Activated T-helper 9 cell treated with anti-CD3 and anti-CD28 coated beads, Interleukin-2, amount 50 U/mL, for 16 hours (primary cell): ENCODE results near the gene SPINT2.

Source experiments
- DNase-seq: peaks from one replicate; pipeline ENCODE4 v3.0.0-alpha.2; 2020; ENCODE audit warnings: low read depth

SPINT2 gene

DNA sequence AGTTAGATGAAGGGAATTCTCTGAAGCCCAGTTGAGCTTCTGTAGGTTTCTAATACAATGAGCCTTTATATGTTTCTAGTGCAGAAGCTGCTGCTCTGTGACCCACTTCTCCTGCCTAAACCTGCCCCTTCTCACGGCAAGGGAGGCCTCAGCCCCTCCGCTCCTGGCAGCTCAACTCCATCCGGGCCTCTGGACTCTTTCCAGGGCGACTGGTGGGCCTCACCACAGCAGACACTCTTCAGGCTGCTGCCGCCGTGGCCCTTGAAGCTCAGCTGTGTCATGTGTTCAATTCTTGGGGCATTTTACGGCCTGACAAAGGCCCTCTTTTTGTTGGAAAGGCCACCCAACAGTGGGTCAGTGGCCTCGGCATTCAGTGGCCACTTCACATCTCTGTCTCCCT, 29.7 kb downstream of the SPINT2 start:
- no peak for DNase-seq

DNA sequence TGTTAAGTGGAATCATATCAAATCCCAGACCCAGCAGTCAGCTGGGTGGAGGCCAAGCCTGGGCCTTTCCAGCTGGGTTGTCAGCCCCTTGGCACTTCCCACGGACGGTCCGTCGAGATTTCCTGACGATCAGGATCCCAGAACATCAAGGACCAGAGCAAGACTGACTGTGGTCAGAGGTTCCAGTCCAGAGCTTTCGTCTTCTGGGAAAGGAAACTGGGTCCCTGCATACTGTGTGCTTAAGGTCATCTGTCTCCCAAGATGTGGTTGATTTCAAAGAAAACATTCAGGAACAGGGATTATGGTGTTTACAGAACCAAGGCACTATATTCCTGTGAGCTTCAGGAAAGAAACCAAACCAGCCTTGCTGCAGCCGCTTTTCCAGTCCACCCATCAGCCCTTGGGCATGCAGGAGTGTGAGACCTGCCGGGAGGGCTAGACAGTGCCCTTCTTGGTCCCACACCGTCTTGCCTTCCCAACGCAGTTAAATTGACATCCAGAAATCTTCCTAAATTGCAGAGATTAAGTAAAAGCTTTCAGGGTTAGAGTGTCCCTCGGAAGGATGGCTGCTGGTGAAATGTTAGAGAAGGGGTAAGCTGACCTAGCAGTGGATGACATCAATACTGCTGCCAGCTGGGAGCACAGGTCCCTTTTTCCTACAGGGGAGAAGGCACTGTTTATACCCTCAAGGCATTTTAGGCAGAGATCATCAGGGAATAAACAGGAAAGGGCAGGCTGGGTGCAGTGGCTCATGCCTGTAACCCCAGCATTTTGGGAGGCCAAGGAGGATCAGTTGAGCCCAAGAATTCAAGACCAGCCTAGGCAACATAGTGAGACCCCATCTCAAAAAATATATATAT, 34.7 kb downstream of the SPINT2 start:
- no peak for DNase-seq

DNA sequence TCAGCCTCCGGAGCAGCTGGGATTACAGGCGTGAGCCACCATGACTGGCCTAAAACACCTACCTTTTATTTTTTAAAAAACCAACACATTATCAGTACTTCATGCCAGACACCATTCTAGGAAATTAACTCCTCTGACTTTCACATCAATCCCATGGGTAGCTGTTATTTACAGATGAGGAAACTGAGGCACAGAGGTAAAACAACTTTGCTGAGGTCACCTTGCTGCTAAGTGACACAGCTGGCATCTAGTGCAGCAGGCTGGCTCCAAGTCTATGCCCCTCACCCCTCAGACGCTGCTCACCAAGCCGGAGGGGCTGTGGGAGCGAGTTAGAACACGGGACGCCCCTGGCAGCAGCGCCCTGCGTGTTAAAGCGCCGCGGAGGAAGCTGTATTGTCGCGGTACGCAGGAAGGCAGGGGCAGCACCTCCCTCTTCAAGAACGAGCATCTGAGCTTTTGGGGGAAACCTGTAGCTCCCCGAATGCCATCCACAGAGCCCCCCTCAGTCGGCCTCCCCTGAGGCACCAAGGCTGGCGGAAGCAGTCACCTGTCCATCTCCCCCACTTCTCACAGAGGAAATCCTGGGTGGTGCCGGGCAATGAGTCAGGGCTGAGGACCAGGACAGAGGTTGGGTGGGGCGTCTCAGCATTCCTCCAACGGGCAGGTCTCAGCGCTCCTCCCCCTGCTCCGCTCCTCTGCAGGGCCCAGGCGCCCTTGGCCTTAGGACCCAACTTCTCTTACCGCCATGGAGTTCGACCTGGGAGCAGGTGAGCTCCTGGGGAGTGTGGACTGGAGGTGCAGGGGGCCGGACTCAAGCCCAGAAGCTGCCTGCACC, 39.4 kb downstream of the SPINT2 start, which contains the start of gene C19orf33:
TSS of gene C19orf33 (plus strand) at position 735 of the 835 bp plus-strand sequence. CDS start at position 746, 11 bp downstream.
- no peak for DNase-seq

DNA sequence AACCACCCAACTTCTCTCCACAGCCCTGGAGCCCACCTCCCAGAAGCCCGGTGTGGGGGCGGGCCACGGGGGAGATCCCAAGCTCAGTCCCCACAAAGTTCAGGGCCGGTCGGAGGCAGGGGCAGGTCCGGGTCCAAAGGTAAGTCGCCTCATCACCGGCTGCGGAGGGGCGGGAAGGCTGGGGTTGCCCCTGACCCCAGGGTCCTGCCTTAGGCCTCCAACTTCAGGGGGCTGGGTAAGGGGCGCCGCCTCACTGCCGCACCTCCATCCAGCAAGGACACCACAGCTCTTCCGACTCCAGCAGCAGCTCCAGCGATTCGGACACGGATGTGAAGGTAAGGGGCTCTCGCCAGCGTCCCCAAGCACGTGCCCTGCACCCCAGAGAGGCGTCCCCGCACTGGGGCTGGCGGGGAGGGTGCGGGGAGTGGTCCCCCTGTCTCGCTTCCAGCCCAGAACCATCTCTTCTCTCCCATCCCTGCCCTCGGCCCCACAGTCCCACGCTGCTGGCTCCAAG, 40.0 kb downstream of the SPINT2 start:
- DNase-seq: no peak

DNA sequence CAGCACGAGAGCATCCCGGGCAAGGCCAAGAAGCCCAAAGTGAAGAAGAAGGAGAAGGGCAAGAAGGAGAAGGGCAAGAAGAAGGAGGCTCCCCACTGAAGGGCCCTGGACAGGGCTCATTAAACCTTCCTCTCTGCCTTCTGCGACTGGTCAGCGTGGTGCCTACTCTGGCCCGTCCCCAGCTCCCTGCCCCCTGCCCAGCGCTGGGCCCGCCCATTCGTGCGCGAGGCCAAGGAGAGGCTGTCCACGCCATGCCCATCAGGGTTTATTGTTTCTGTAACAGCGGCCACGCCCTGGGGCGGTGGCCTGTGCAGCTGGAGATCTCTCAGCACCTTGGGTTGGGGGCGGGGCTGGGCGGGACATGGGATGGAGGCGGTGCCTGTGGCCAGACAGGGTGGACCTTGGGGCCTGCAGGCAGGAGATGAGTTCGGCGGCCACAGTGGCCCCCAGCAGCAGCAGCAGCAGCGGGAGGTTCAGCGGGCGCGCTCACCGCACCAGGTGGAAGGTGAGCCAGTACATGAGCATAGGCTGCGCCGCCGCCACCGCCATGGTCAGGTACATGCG, 40.6 kb downstream of the SPINT2 start:
- DNase-seq: no peak

DNA sequence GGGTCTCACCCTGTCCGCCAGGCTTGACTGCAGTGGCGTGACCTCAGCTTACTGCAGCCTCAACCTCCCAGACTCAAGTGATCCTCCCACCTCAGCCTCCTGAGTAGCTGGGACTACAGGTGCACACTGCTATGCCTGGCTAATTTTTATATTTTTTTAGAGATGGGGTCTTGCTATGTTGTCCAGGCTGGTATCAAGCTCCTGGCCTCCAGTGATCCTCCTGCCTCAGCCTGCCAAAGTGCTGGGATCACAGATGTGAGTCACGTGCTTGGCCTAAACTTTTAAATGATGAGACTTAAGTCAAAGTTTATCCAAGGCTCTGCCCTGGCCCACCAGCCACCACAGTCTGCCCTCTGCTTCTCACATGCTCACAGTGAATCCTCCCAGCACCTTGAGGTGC, 41.9 kb downstream of the SPINT2 start:
- no peak for DNase-seq

DNA sequence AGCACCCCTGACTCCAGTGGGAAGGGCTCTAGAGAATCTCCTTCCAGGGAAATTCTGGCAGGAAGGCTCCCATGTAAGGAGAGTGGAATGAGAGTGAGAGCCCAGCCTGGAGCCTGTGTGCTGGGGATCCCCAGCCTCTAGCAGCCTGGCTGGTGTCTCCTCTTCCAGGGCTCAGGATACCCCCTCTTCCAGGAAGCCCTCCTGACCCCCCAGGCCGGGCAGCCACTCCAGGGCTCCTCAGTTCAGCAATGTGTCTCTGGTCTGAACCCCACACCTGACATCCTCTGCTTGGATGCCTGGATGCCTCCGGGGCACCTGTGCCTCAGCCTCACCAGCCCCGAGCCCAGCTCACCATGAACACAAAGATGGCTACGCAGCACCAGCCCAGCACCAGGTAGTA, 42.7 kb downstream of the SPINT2 start:
- DNase-seq: no peak

DNA sequence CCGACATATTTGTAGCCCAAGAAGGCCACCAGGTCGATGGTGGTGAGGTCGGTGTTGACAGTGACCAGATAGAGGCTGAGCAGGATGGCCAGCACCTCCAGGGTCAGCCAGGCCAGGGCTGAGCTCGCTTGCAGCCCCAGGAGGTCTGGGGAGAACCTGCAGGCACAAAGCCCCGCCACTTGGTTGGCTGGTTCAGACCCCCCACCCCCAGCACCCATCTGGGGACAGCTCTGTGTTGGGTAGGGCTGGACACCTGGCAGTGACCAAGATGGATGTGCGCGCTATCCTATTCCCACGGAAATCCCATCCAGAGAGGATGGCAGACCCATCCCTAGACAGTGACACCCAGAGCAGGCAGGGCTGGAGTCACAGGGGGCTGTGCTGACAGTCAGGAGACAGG, 43.2 kb downstream of the SPINT2 start:
- DNase-seq: no peak

DNA sequence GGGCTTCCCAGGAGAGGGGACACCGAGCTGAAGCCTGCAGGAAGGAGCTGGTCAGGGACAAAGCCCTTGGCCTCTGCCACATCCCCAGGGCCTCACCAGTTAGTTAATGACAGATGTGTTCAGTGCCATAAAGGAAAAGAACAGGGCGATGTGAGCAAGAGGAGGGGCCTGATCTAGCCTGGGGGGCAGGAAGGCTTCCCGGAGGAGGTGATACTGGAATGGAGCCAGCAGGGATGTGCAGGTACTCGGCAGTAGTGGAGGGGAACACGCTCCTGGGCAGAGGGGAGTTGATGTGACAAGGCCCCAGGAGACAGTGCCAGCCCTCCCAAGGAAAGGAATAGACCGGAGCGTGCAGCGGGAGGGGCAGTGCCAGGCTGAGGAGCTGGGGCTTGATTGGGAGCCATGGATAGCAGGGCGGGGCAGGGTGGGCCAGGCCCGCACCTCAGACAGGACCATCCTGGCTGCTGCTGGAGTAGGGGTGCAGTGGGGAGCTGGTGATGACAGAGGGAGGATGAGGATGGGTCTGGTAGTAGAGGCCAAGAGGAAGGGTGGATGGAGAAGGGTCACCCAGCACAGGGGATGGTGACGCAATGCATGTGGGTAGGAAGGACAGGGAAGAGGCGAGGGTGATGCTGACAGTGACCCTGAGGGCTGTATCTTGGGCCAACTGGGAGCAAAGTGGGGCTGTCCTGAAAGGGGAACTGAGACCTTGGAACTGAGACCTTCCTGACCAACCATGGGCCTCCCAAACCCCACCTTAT, 43.8 kb downstream of the SPINT2 start:
- DNase-seq: no peak

DNA sequence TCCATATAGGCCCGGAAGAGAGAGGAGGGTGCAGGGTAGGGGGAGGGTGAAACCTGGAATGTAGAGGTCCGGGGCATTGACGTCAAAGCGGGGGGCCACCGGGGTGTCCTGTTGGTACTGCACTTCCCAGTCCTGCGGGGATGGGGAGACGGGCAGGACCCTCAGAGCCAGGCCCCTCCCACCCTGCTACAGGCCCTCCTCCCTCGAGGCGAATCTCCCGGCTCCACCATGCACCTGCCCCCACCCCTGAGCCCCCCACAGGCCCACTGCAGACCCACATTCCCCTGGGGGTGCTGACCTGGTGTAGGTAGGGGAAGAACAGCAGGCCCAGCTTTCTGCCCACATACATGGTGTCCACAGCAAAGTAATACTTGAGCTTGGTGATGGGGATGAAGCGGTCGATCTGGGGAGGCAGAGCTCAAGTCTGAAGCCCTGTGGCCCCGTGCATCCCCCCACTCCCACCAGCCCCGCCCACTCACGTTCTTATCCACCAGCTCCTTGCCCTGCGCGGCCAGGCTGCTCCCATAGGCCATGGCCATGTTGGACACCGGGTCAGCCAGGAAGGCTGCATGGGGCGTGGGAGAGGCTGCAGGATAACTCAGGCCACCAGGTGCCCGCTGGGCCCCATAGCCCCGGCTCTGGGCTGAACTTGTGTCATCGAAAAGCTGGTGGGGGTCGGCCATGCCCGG, 44.7 kb downstream of the SPINT2 start:
- no peak for DNase-seq

DNA sequence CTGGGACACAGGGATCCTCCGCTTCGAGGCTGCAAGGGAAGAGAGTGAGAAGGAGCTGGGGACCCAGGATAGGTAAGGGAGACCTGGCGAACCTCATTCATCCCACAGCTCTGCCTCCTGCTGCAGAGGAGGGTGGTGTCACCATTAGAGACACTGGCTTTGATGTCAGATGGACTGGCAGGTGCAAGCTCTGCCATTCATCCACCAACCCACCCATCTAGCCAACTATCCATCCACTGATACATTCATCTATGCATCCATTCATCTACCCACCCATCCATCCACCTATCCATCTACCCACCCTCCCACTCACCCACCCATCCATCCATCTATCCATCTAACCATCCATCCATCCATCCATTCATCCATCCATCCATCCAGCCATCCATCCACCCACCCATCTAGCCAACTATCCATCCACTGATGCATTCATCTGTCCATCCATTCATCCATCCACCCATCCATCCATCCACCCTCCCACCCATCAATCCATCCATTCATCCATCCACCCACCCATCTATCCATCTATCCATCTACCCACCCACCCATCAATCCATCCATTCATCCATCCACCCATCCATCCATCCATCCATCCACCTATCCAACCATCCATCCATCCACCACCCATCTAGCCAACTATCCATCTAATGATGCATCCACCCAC, 45.4 kb downstream of the SPINT2 start:
- DNase-seq: no peak

DNA sequence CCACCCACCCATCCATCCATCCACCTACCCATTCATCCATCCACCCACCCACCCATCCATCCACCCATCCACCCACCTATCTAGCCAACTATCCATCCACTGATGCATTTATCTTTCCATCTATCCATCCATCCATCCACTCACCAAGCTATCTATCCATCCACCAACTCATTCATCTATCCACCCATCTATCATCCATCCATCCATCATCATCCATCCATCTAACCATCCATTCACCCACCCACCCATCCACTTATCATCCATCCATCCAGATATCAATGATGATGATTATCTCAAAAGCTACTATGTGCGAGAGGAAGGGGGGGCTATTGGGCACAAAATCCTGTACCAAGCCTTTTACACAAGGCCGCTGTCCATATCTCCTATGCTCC, 45.9 kb downstream of the SPINT2 start:
- DNase-seq: no peak

DNA sequence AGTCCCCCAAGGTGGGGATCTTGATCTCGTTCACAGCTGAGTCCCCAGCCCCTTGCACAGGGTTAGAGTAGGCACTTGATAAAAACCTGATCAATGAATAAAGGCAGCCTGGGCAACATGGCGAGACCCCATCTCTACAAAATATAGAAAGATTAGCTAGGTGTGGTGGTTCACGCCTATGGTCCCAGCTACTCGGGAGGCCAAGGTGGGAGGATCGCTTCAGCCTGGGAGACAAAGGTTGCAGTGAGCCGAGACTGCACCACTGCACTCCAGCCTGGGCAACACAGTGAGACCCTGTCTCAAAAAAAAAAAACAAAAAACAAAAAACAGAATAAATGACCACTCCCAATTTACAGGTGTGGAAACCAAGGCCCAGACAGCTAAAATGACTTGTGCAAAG, 46.6 kb downstream of the SPINT2 start:
- no peak for DNase-seq

DNA sequence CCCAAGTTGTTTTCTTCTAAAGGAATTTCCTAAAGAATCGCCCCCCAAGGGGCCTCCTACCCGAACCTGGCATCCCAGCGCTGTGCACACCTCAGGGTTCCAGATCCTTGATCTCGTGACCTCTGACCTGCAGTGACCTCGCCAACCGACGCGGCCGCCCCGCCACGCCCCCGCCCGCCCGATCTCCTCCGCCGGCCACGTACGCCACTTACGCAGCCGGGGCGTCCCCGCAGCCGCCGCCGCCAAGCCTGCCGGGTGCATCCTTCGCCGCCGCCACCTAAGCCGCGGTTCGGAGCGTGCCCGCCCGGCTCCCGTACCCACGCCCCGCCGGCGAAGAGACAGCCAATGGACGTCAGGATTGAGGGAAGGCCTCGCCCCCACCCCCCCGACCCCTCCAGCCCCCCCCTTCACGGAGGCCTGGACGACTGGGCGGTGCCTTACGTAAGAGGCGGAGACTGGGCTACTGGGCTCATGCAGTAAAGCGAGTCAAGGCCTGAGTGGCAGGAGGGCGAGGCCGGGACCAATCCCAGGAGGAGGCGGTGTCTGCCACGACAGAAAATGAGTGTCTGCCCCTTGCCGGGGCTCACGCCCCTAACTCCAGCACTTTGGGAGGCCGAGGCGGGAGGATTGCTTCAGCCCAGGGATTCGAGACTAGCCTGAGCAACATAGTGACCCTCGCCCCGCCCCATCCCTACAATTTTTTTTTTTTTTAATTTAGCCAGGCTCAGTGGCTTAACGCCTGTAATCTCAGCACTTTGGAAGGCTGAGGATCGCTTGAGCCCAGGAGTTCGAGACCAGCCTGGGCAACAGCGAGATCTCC, 51.5 kb downstream of the SPINT2 start, which contains the start of gene YIF1B:
TSS of gene YIF1B (minus strand) at position 291 of the 820 bp plus-strand sequence. CDS start at position 261, 30 bp downstream.
- DNase-seq: peak; percentile 95

DNA sequence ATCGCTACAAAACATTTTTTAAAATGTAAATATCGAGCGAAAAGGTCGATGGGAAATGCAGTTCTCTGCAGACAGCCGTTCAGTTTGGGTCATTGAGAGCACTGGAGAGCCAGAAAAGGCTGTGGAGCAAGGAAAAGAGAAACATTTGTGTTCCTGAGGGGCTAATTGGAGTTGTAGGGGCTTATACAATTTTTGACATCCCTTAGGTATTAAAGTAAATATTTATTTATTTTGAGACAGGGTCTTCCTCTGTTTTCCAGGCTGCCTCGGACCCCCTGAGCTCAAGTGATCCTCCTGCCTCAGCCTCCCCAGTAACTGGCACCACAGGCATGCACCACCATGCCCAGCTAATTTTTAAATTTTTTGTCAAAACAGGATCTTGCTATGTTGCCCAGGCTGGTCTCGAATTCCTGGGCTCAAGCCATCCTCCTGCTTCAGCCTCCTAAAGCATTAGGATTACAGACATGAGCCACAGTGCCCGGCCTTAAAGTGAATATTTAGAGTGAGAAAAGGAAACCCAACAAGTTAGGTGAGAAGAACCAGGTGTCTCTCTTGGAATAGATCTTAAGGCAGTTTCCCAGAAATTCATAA, 52.2 kb downstream of the SPINT2 start:
- DNase-seq: no peak

DNA sequence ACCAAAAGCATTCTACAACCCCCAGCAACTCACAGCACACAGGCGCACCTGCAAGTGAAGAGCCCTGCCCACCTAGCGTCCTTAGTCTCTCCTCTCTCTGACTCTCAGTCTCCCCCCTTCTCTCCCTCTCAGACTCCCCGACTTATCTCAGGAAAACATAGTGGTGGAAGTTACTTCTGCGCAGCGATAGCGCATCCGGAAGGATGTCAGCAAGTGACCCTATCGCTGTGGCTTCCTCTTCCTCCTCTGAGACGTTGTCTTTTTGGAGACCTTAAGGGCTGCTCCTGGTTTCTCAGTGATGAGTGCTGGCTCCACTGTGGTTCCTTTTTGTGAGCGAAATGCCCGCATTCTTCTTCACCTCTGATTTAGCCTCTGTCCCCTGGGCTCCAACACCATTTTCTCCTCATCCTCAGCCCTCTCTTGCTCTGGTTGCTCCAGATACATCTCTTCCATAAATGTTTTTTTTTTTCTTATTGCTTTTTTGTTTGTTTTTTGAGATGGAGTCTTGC, 52.8 kb downstream of the SPINT2 start:
- DNase-seq: no peak

DNA sequence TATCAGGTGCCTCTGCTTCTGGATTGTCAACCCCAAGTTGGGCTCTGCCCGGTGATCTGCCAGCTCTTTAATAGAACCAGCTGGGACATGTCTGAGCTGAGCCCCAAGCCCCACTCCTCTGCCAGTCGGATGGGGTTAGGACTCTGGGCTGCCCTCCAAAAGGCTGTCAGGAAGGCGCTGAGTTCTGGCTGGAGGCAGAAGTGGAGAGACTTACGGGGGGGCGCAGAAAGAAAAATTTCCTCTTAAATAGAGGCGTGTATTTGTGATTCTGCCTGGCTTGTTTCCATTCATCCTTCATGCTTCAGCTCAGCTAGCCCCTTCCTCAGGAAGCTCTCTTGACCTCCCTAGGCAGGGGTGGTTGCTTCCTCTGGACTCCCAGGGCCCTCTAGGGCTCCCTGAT, 54.3 kb downstream of the SPINT2 start:
- no peak for DNase-seq

DNA sequence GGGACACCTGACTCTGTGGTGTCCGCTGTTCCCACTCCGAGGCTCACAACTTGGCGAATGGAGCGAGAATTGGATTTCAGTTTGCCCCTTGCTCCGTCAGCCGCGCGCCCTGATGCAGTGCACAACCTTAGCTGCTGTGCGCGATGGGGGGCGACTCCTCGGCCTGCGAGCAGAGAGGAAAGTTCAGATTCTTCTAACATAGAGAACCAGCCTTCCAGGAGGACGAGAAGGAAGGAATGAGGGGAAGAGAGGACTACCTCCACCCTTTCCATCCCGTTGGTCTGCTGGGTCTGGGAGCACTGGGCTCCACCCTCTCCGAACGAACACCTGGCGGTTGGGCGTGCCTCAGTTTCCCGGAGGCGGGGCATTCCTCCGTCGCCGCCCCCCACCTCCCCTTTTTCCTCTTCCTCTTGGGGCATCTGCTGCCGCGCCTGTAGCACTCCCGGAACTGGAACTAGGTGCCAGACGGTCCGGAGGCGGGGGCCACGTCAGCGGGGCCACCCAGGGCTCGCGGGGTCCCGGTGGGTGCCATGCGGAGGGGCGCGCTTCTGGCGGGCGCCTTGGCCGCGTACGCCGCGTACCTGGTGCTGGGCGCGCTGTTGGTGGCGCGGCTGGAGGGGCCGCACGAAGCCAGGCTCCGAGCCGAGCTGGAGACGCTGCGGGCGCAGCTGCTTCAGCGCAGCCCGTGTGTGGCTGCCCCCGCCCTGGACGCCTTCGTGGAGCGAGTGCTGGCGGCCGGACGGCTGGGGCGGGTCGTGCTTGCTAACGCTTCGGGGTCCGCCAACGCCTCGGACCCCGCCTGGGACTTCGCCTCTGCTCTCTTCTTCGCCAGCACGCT, 55.3 kb downstream of the SPINT2 start, which contains the start of gene KCNK6:
TSS of gene KCNK6 (plus strand) at position 425 of the 838 bp plus-strand sequence. CDS start at position 531, 106 bp downstream.
- peak; percentile 38 for DNase-seq
